NCI-H1417 (cell line): ENCODE data around the gene NELFE.
"Not testable (repeated sequence)": the region's sequence is repeated elsewhere in the genome, so short reads cannot be mapped to it uniquely, and the experiment has no call there.

Experiments
- DNase-seq, 3 experiments: peaks; one replicate each; lab custom pipeline; 2025; lab: John Stamatoyannopoulos, UW

NELFE gene

GRCh38 chr6:31949926-31950548, 8.7 kb downstream of the NELFE start:
- no peak for DNase-seq

- no peak for DNase-seq
Measured at GRCh38 chr6:31948753-31949413, 9.9 kb downstream of the NELFE start.

- no peak for DNase-seq
Measured at GRCh38 chr6:31948306-31948705, 10.5 kb downstream of the NELFE start.

- DNase-seq = no peak
Measured at GRCh38 chr6:31947864-31948263, 10.9 kb downstream of the NELFE start.

GRCh38 chr6:31947070-31947675, 11.6 kb downstream of the NELFE start:
- no peak for DNase-seq

GRCh38 chr6:31946370-31946885, 12.3 kb downstream of the NELFE start:
- no peak for DNase-seq

GRCh38 chr6:31945507-31946369, 13.0 kb downstream of the NELFE start, which contains the start of gene CFB:
CFB (plus strand) TSS chr6:31946095; CDS start chr6:31946222, 127 bp downstream.
- DNase-seq = no peak

- no peak for DNase-seq
Measured at GRCh38 chr6:31945154-31945506, 13.6 kb downstream of the NELFE start.

- no peak for DNase-seq
Measured at GRCh38 chr6:31943742-31944141, 15.0 kb downstream of the NELFE start.

- DNase-seq = no peak
Measured at GRCh38 chr6:31940256-31940664, 18.5 kb downstream of the NELFE start.

- DNase-seq = no peak
Measured at GRCh38 chr6:31935823-31936222, 22.9 kb downstream of the NELFE start.

- no peak for DNase-seq
Measured at GRCh38 chr6:31935021-31935420, 23.8 kb downstream of the NELFE start.

GRCh38 chr6:31933537-31933936, 25.2 kb downstream of the NELFE start:
- no peak for DNase-seq

GRCh38 chr6:31932137-31932536, 26.6 kb downstream of the NELFE start:
- not testable (repeated sequence) for DNase-seq

- no peak for DNase-seq
Measured at GRCh38 chr6:31930962-31931361, 27.8 kb downstream of the NELFE start.

- no peak for DNase-seq
Measured at GRCh38 chr6:31928672-31928939, 30.2 kb downstream of the NELFE start.

GRCh38 chr6:31927863-31928671, 30.7 kb downstream of the NELFE start:
- no peak for DNase-seq

- no peak for DNase-seq
Measured at GRCh38 chr6:31927242-31927862, 31.4 kb downstream of the NELFE start, which contains the start of gene C2. C2 (plus strand) TSS chr6:31927717; CDS start chr6:31927753, 36 bp downstream.

GRCh38 chr6:31922942-31923341, 35.8 kb downstream of the NELFE start:
- peak in 1 of 3 experiments; percentile 29 for DNase-seq

GRCh38 chr6:31920811-31921210, 38.0 kb downstream of the NELFE start:
- no peak for DNase-seq
